Right lobe of liver (tissue), 4 donors: Measurements from ENCODE around the gene IL33.

Experiments used
- CTCF ChIP-seq, 4 donors: fragments of 200-600 bp in 3 of 4; fragments of 450-650 bp in 1 of 4; IDR thresholded peaks; one replicate each; pipeline versions ENCODE4 v1.5.1 to v1.8.0; 2016 to 2022; ENCODE audit warnings: antibody characterized with exemption in 4 of 4, mild to moderate bottlenecking in 2 of 4
- POLR2A ChIP-seq: fragments of 450-650 bp; IDR thresholded peaks from one replicate; pipeline ENCODE4 v1.6.1; 2017; ENCODE audit warnings: antibody characterized with exemption, mild to moderate bottlenecking
- donor health status: DM: no; HTN: no; CAD: no.
- donor health status: DM: no; HTN: no; CAD: no.
- donor health status: DM: no; HTN: yes; CAD: no.

- TF ChIP-seq CTCF (IDR thresholded peaks at IDR 0.05) (no peak), POLR2A (no peak)
Measured at GRCh38 chr9:6195714-6196360, 19.8 kb upstream of the IL33 start.
